Caki2 (cell line): ENCODE results near the gene FAM168A. TPM values are rescaled to one million over a fixed set of nuclear protein-coding genes. Genes with fewer than 3 reads are reported as not detected.

Source experiments
- DNase-seq: peaks from one replicate; pipeline ENCODE4 v3.0.0-alpha.2; 2015; ENCODE audit warnings: low read depth
- in situ Hi-C: cut with HindIII; loops from 2 replicates; pipeline ENCODE4 v1.10.0; 2016; ENCODE audit warnings: low sequenced_read_pairs, low pct_unique_long_range_greater_than_20kb, mixed read lengths
- total RNA-seq: library from RNA; depleted of rRNA; stranded (reverse); fragments of >200 nt; shearing (Covaris generic); gene quantifications from 2 replicates; pipeline ENCODE4 v1.2.3, GENCODE V29; 2014; ENCODE audit warnings: low replicate concordance; rRNA removed

Gene FAM168A
- total RNA-seq, 1 experiment from 2014 or later: 9.2 TPM

DNA sequence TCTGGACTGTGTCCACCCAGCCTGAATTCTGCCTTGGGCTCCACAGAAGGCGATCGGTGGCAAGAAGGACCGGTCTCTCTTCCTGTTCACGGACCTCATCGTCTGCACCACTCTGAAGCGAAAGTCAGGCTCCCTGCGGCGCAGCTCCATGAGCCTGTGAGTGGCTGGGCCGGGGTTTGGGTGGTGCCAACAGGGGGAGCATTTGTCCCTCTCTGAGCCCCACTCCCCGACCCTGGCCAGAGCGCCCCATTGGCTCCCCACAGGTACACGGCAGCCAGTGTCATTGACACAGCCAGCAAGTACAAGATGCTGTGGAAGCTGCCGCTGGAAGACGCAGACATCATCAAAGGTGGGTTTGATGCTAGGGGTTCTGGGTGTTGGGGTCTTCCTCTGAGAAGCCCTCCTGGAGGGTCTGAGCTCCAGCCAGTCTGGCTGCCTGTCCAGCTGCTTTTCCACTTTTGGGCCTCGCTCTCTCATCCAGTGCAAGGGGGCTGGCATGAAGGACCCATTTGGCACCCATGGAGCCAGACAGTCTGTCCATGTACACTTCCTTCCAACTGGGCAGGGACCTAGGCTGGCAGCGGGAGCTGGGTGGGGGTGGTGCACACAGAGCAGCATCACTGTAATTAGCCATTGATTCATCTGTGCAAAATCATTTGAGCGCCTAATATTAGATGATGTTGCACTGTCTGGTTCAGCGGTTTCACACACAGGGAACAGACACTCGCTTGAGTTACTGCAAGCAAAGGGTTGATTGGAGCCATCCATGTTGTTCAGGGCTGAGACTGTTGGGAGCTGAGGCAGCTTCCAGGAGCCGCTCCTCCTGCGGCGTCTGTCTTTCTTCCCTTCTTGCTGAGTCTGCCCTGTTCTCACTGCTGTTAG, 240.7 kb downstream of the FAM168A start:
- DNase-seq: no peak
- in situ Hi-C loops: no loop called here

DNA sequence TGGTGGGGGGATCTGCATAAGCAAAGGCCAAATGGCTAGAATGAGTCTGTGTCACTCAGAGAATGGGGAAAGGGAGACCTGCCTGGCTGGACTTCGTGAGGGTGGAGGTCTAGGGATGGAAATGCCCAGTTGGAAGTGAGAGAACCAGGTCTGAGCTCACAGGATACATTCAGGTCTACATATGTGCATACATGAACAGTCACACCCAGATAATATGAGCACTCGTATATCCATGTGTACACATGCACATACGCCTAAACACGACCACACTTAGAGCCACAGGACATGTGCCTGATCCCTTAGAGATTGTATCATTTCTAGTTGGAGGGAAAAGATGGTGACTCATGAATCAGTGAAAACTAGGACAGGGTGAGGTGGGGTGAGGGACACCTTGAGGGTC, 242.8 kb downstream of the FAM168A start:
- no peak for DNase-seq
- in situ Hi-C loops: no loop called here

DNA sequence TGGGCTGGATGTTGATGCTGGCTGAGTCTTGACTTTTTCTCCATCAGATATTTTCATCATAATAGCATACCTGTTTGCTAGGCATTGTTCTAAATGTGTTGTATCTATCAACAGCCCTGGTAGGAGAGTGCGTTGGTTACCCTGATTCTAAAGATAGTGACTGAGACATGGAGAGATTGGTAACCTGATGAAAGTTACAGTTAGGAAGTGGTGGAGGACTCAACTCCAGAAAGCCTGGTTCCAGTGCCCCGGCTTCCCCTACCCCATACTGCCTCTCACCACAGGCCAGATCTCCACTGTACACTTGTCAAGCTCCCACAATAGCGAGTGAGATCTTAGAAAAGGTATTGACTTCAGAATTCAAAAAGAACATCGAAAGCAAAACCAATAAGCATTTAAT, 244.5 kb downstream of the FAM168A start:
- no peak for DNase-seq
- in situ Hi-C loops: no loop called here

DNA sequence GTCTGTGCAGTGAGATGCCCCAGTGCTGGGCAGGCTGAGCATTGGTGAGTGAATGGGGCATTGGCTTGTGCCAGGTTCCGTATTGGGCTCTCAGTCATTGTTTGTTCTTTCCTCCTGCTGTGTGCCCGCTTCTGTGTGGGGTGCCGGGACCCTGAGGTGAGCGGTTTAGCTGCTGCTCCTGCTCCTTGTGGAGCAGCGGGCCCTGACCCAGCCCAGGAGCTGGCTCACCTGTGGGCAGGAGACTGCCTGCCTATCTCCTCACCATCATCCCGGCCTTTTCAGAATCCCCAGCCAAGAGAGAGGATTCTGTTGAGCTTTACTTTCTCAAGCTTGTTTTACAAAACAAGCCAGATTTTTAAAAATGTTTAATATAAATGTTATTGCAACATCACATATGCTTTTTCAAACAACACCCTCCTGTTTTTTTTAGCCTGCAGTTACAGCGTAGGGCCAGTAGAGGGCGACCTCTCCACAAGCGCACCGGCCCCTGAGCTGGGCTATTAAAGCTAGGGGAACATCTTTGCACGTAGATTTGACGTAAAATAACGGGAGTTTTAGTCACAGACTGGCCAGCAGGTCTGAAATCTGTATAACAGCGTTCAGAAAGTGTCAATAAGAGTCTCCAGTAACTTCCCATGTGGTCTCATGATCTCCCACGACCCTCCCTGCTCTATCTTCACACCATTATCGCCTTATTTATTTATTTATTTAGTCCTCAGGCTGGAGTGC, 246.8 kb downstream of the FAM168A start:
- in situ Hi-C loops: no loop called here
- DNase-seq: peak; percentile 38

Other genes with a start within 250 kb of the FAM168A start
- gene RELT, start 221.7 kb downstream of the FAM168A start, total RNA-seq: 2.5 and 3.8 TPM in 2 replicates
- not detected in 2 replicates for gene PLEKHB1, start 48.5 kb upstream of the FAM168A start, total RNA-seq
- gene RAB6A, start 163.0 kb upstream of the FAM168A start, total RNA-seq: 82.9 and 88.0 TPM in 2 replicates
- gene MRPL48, start 189.8 kb upstream of the FAM168A start, total RNA-seq: 27.5 and 44.3 TPM in 2 replicates